Fibroblast of pulmonary artery (primary cell): ENCODE measurements around the gene UGT2A1.
A peak's percentile ranks its signal among the peaks of the same experiment; 100 is the strongest.
"Not testable (repeated sequence)": the region's sequence is repeated elsewhere in the genome, so short reads cannot be mapped to it uniquely, and the experiment has no call there.

ENCODE experiments used
- DNase-seq: peaks from one replicate; pipeline ENCODE4 v3.0.0-alpha.2; 2010; ENCODE audit warnings: low read depth
- H3K4me3 ChIP-seq: replicated peaks from 2 replicates; pipeline ENCODE4 v1.5.1; 2011; ENCODE audit warnings: low read depth, mild to moderate bottlenecking, control low read depth, low read length, moderate library complexity
- CTCF ChIP-seq: IDR thresholded peaks from 2 replicates; pipeline ENCODE4 v1.5.1; 2011; ENCODE audit warnings: mild to moderate bottlenecking, control low read depth, low read length, inconsistent platforms; ENCODE audit errors: missing control alignments

Gene UGT2A1

DNA sequence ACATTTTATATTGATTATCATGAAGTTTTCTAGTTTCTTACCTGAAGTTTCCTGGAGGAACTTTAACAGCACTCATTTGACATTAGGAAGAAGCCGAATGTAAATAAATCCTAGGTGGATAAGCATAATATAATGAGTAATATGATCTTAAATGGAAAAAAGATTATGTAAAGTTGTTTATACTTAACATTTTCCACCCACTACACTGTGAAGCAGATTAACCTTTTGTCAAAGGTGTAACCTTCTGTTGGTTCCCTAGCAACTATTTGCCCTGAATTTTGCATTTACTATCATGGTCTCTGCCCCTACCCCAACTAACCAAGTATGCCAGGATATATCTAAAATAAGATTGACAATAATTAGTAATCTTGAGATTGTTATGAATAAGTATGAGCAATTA lies at the start of gene UGT2A1:
Gene UGT2A1 (minus strand): TSS at position 101 of the 400 bp plus-strand sequence. CDS start 5,603 bp downstream, outside the sequence.
- no peak for TF ChIP-seq CTCF
- DNase-seq = no peak
- H3K4me3 ChIP-seq = no peak within 1 kb of the TSS

GRCh38 chr4:69702201-69702600 lies 49.2 kb upstream of the UGT2A1 start:
- DNase-seq = no peak
- TF ChIP-seq CTCF = no peak
- no peak overlapping the region for H3K4me3 ChIP-seq

DNA sequence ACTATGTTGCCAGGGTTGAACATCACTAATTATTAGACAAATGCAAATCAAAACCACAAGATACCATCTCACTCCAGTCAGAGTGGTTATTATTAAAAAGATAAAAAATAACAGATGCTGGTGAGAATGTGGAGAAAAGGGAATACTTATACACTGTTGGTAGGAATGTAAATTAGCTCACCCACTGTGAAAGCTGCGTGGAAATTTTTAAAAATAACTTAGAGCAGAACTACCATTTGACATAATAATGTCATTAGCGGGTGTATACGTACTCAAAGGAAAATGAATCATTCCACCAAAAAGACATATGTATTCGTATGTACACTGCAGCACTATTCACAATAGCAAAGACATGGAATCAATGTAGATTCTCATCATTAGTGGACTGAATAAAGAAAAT lies 48.6 kb upstream of the UGT2A1 start:
- no peak overlapping the region for H3K4me3 ChIP-seq
- no peak for TF ChIP-seq CTCF
- DNase-seq = no peak

DNA sequence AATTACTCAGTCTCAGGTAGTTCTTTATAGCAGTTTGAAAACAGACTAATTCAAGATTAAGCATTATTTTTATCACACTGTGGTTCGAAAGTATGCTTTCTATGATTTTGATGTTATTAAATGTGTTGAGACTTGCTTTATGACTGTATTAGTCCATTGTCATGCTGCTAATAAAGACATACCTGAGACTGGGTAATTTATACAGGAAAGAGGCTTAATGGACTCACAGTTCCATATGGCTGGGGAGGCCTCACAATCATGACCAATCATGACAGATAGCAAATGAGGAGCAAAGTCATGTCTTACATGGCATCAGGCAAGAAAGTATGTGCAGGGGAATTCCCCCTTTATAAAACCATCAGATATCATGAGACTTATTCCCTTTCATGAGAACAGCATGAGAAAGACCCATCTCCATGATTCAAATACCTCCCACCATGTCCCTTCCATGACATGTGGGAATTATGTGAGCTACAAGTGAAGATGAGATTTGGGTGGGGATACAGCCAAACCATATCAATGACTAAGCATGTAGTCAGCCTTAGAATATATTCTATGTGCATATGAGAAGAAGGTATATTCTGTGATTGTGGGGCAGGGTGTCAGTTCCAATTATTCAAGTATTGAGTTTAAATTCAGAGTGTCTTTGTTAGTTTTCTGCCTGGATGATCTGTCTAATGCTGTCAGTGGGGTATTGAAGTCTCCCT lies 44.6 kb upstream of the UGT2A1 start:
- TF ChIP-seq CTCF = no peak
- DNase-seq = no peak
- H3K4me3 ChIP-seq = no peak overlapping the region

DNA sequence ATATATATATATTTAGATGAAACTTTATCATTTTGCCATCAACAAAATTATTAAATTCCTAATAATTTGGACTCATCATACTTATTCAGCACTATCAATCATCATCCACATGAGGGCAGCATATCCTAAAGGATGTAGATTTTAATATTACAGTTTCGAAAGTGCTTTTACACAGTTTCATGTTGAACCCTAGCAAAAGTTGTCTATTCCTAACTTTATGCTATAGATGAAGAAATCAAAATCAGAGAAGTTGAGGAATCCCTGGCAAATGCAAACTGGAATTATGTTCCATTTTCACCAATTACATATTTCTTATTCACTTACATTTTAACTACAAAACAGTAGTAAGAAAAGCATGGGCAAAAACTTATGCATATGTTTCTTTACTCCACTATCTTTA lies 36.6 kb upstream of the UGT2A1 start:
- DNase-seq = peak; percentile 79
- peak; percentile 54 for TF ChIP-seq CTCF
- H3K4me3 ChIP-seq = no peak overlapping the region

DNA sequence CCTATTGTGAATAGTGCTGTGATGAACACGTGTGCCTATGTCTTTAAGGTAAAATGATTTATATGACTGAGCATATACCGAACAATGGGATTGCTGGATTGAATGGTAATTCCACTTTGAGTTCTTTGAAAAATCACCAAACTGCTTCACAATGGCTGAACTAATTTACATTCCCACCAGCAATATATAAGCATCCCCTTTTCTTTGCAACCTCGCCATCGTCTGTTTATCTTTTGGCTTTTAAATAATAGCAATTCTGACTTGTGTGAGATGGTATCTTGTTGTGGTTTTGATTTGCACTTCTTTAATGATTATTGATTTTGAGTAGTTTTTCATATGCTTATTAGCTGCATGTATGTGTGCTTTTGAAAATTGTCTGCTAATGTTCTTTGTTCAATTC lies 31.8 kb upstream of the UGT2A1 start:
- no peak overlapping the region for H3K4me3 ChIP-seq
- no peak for DNase-seq
- TF ChIP-seq CTCF = no peak

- DNase-seq = no peak
- no peak overlapping the region for H3K4me3 ChIP-seq
- no peak for TF ChIP-seq CTCF
Measured at GRCh38 chr4:69668680-69669079, 15.6 kb upstream of the UGT2A1 start.

DNA sequence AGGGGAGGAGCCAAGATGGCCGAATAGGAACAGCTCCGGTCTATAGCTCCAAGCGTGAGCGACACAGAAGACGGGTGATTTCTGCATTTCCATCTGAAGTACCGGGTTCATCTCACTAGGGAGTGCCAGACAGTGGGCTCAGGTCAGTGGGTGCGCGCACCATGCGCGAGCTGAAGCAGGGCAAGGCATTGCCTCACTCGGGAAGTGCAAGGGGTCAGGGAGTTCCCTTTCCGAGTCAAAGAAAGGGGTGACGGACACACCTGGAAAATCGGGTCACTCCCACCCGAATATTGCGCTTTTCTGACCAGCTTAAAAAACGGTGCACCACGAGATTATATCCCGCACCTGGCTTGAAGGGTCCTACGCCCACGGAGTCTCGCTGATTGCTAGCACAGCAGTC lies 11.0 kb upstream of the UGT2A1 start:
- not testable (repeated sequence) for H3K4me3 ChIP-seq, DNase-seq

DNA sequence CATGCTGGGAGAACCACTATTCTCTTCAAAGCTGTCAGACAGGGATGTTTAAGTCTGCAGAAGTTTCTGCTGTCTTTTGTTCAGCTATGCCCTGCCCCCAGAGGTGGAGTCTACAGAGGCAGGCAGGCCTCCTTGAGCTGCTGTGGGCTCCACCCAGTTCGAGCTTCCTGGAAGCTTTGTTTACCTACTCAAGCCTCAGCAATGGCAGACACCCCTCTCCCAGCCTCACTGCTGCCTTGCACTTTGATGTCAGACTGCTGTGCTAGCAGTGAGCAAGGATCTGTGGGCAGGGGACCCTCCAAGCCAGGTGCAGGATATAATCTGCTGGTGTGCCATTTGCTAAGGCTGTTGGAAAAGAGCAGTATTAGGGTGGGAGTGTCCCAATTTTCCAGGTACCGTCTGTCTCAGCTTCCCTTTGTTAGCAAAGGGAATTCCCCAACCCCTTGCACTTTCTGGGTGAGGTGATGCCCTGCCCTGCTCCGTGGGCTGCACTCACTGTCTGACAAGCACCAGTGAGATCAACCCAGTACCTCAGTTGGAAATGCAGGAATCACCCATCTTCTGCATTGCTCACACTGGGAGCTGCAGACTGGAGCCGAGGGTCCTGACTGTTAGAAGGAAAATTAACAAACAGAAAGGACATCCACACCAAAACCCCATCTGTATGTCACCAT lies 8.2 kb upstream of the UGT2A1 start:
- DNase-seq, H3K4me3 ChIP-seq: not testable (repeated sequence)
